ENCODE data around the gene RAB18.
A peak's percentile ranks its signal among the peaks of the same experiment; 100 is the strongest.
"Not testable (repeated sequence)": the region's sequence is repeated elsewhere in the genome, so short reads cannot be mapped to it uniquely, and the experiment has no call there.

RAB18 gene

GRCh38 chr10:27504808-27505460 is 830 bp downstream of the RAB18 start:
- DNase-seq (ENCODE audit: low read depth, low spot score), result peak; percentile 30

GRCh38 chr10:27505537-27505936 is 1.4 kb downstream of the RAB18 start:
- DNase-seq (ENCODE audit: low read depth, low spot score), result not testable (repeated sequence)

- no peak for DNase-seq (ENCODE audit: low read depth, low spot score)
These were observed 2.2 kb downstream of the RAB18 start for GRCh38 chr10:27506280-27506679.

GRCh38 chr10:27512548-27512947 is 8.4 kb downstream of the RAB18 start:
- DNase-seq (ENCODE audit: low read depth, low spot score), result no peak

- peak; percentile 69 for DNase-seq (ENCODE audit: low read depth, low spot score)
These were observed 9.5 kb downstream of the RAB18 start for GRCh38 chr10:27513451-27514191.

- DNase-seq (ENCODE audit: low read depth, low spot score), result no peak
These were observed 10.1 kb downstream of the RAB18 start for GRCh38 chr10:27514243-27514642.

- DNase-seq (ENCODE audit: low read depth, low spot score), result no peak
These were observed 14.2 kb downstream of the RAB18 start for GRCh38 chr10:27518261-27518660.

GRCh38 chr10:27525819-27526218 is 21.7 kb downstream of the RAB18 start:
- peak; percentile 34 for DNase-seq (ENCODE audit: low read depth, low spot score)

GRCh38 chr10:27526242-27526641 is 22.1 kb downstream of the RAB18 start:
- DNase-seq (ENCODE audit: low read depth, low spot score), result no peak

- no peak for DNase-seq (ENCODE audit: low read depth, low spot score)
These were observed 23.7 kb downstream of the RAB18 start for GRCh38 chr10:27527666-27528295.

- no peak for DNase-seq (ENCODE audit: low read depth, low spot score)
These were observed 25.1 kb downstream of the RAB18 start for GRCh38 chr10:27529010-27529783.

GRCh38 chr10:27530477-27530876 is 26.4 kb downstream of the RAB18 start:
- DNase-seq (ENCODE audit: low read depth, low spot score), result no peak

- DNase-seq (ENCODE audit: low read depth, low spot score), result no peak
These were observed 27.3 kb downstream of the RAB18 start for GRCh38 chr10:27531336-27531847.

GRCh38 chr10:27534161-27534700 is 30.1 kb downstream of the RAB18 start:
- no peak for DNase-seq (ENCODE audit: low read depth, low spot score)

- no peak for DNase-seq (ENCODE audit: low read depth, low spot score)
These were observed 31.2 kb downstream of the RAB18 start for GRCh38 chr10:27535317-27535716.

- DNase-seq (ENCODE audit: low read depth, low spot score), result no peak
These were observed 32.3 kb downstream of the RAB18 start for GRCh38 chr10:27536437-27536836.

- no peak for DNase-seq (ENCODE audit: low read depth, low spot score)
These were observed 33.1 kb downstream of the RAB18 start for GRCh38 chr10:27537166-27537565.

GRCh38 chr10:27537787-27538186 is 33.7 kb downstream of the RAB18 start:
- peak; percentile 10 for DNase-seq (ENCODE audit: low read depth, low spot score)

GRCh38 chr10:27540672-27541071 is 36.6 kb downstream of the RAB18 start:
- DNase-seq (ENCODE audit: low read depth, low spot score), result no peak

- no peak for DNase-seq (ENCODE audit: low read depth, low spot score)
These were observed 38.0 kb downstream of the RAB18 start for GRCh38 chr10:27541796-27542729.
